Measurements from ENCODE around the gene LTBP1.

Gene LTBP1

DNA sequence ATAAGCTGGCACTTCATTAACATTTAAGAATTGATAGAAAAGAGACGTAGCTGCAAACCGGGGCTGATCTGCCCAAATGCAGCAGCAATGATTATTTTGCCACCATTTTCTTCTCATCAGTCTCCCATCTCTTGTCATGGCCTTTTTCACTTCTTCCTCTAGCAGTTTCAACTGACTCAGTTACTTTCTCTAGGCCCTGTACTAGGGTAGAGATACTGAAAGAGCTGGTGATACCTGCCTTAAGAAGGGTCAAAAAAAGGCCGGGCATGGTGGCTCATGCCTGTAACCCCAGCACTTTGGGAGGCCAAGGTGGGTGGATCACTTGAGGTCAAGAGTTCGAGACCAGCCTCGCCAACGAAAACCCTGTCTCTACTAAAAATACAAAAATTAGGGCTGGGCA is 127.4 kb downstream of the LTBP1 start:
- Histone ChIP-seq H3K9me3 (ENCODE audit: low read length) (no peaks in the 10 kb centered on the region), H2AFZ (ENCODE audit: low read depth, low read length) (no peak overlapping the region), H3K4me3 (ENCODE audit: low read length) (no peak overlapping the region), H3K4me1 (ENCODE audit: insufficient read depth, low read length) (no peaks in the 10 kb centered on the region), H3K36me3 (ENCODE audit: insufficient read depth, low read length) (no peaks in the 10 kb centered on the region), H3K27me3 (ENCODE audit: insufficient read depth, low read length) (no peaks in the 10 kb centered on the region)

DNA sequence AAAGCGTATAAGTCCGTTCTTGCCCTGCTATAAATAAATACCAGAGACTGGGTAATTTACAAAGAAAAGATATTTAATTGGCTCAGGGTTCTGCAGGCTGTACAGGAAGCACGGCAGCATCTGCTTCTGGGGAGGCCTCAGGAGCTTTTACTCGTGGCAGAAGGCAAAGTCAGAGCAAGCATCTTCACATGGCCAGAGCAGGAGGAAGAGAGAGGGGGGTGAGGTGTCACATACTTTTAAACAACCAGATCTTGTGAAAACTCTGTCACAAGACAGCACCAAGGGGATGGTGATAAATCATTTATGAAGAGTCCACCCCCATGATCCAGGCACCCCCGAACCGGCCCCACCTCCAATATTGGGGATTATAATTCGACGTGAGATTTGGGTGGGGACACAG is 130.6 kb downstream of the LTBP1 start:
- H3K9me3 ChIP-seq (ENCODE audit: low read length) = no peaks in the 10 kb centered on the region
- H3K4me3 ChIP-seq (ENCODE audit: low read length) = no peak overlapping the region
- H3K27me3 ChIP-seq (ENCODE audit: insufficient read depth, low read length) = no peaks in the 10 kb centered on the region
- H2AFZ ChIP-seq (ENCODE audit: low read depth, low read length) = no peak overlapping the region
- H3K4me1 ChIP-seq (ENCODE audit: insufficient read depth, low read length) = no peaks in the 10 kb centered on the region
- H3K36me3 ChIP-seq (ENCODE audit: insufficient read depth, low read length) = no peaks in the 10 kb centered on the region

DNA sequence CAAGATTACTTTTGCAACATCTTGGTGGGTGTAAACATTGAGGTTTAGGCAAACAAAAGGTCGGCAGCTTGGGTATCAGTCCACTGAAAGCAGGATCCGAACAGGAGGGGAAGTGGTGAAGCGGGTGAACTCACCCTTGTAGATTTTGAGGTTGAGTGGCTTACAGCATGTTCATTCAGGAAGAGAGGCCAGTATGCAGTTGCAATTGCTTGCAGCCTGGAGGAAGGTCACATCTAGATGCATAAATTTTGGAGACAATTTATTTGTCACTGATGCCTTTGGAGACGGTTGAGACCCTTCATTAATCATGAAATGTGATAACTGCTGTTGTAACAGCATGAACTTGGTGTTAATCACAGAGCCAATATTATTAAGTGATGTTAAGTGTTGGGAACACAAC is 131.1 kb downstream of the LTBP1 start:
- H3K36me3 ChIP-seq (ENCODE audit: insufficient read depth, low read length) = no peaks in the 10 kb centered on the region
- no peak overlapping the region for H2AFZ ChIP-seq (ENCODE audit: low read depth, low read length)
- H3K9me3 ChIP-seq (ENCODE audit: low read length) = no peaks in the 10 kb centered on the region
- no peaks in the 10 kb centered on the region for H3K4me1 ChIP-seq (ENCODE audit: insufficient read depth, low read length)
- H3K27me3 ChIP-seq (ENCODE audit: insufficient read depth, low read length) = no peaks in the 10 kb centered on the region
- no peak overlapping the region for H3K4me3 ChIP-seq (ENCODE audit: low read length)

DNA sequence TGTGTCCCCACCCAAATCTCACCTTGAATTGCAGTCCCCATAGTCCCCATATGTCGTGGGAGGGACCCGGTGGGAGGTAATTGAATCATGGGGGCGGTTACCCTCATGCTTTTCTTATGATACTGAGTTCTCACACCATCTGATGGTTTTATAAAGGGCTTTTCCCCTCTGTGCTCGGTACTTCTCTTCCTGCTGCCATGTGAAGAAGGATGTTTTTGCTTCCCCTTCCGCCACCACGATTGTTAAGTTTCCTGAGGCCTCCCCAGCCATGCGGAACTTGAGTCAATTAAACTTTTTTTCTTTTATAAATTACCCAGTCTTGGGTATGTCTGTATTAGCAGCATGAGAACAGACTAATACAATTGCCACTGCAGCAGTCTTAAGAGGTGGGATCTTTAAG is 134.9 kb downstream of the LTBP1 start:
- peaks cover 6% of the 10 kb centered on the region for H3K4me1 ChIP-seq (ENCODE audit: insufficient read depth, low read length)
- H3K36me3 ChIP-seq (ENCODE audit: insufficient read depth, low read length) = no peaks in the 10 kb centered on the region

DNA sequence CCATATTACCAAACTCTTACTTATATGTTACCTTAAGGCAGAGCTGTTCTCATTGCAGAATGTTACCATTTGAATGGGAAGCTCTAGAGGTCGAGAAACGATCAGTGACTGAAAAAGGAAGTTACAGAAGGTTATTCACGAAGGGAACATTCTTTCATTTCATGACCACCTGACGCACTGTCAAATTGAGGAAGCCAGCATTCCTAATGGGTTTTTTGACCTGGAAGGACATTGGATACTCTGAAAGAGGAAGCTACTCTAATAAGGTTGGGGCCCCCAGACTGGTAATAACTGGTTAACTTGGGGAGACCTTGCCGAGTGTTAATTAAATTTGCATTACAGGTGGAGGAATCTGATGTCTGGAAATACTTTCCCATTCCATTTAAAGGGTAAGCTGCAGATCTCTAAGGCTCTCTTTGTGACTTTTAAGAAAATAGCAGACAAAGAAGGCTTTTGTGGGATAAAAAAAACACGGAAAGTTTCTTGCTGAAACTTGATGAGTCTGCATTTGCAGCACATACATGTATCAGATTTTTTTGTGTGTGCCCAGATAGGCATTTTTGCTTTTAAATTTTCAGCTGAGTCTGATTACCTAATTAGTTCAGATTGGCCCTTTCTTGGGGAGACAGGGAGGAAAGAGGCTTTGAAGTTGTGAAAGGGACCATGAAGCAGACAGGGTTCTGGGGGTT is 137.1 kb downstream of the LTBP1 start:
- Histone ChIP-seq H3K27me3 (ENCODE audit: insufficient read depth, low read length) (no peaks in the 10 kb centered on the region), H2AFZ (ENCODE audit: low read depth, low read length) (no peak overlapping the region), H3K4me1 (ENCODE audit: insufficient read depth, low read length) (peaks cover 6% of the 10 kb centered on the region), H3K36me3 (ENCODE audit: insufficient read depth, low read length) (no peaks in the 10 kb centered on the region), H3K9me3 (ENCODE audit: low read length) (no peaks in the 10 kb centered on the region), H3K4me3 (ENCODE audit: low read length) (no peak overlapping the region)

More for the DNA sequence above, 134.9 kb downstream of the LTBP1 start:
- Histone ChIP-seq H3K4me3 (ENCODE audit: low read length) (no peak overlapping the region), H3K27me3 (ENCODE audit: insufficient read depth, low read length) (no peaks in the 10 kb centered on the region), H3K9me3 (ENCODE audit: low read length) (no peaks in the 10 kb centered on the region), H2AFZ (ENCODE audit: low read depth, low read length) (no peak overlapping the region)

DNA sequence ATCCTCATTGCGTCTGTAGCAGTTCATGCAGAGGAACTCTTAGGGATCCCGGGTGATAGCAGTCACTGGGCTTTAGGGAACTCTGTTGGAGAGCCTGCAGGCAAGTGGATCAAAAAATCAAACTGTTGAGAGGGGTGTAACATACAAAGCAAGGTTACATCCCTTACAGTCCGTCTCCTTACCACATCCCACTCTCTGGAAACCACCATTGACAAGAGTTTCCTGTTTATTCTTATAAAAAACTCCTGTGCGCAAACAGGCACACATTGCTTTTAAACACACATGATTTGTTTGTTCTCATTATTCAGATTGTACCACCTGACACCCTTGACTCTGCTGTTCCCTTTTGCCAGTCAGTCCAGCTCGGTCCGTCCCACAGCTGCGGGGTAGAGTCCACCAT is 137.7 kb downstream of the LTBP1 start:
- Histone ChIP-seq H3K36me3 (ENCODE audit: insufficient read depth, low read length) (no peaks in the 10 kb centered on the region), H3K4me1 (ENCODE audit: insufficient read depth, low read length) (peaks cover 6% of the 10 kb centered on the region)

DNA sequence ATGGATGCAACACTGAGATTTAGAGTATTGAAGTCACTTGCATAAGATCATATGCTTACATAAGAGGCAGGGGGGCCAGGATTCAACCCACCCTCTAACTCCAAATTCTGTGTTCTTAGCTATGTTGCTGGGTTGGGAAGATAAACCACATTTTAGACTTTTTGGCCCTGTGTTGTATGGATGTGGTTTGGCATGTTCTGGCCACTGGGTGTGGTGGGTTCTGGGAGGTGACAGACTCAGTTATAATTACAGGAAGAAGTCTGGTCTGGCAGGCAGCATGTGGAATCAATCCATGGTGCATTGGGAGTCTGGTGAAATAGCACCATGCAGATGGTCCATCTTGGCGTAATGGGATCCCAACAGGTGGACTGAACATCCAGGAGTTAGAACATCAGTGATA is 138.9 kb downstream of the LTBP1 start:
- no peaks in the 10 kb centered on the region for H3K27me3 ChIP-seq (ENCODE audit: insufficient read depth, low read length)
- H3K4me3 ChIP-seq (ENCODE audit: low read length) = no peak overlapping the region
- no peaks in the 10 kb centered on the region for H3K36me3 ChIP-seq (ENCODE audit: insufficient read depth, low read length)
- no peaks in the 10 kb centered on the region for H3K9me3 ChIP-seq (ENCODE audit: low read length)
- H3K4me1 ChIP-seq (ENCODE audit: insufficient read depth, low read length) = peaks cover 6% of the 10 kb centered on the region
- no peak overlapping the region for H2AFZ ChIP-seq (ENCODE audit: low read depth, low read length)

More for the DNA sequence above, 137.7 kb downstream of the LTBP1 start:
- H2AFZ ChIP-seq (ENCODE audit: low read depth, low read length) = no peak overlapping the region
- no peaks in the 10 kb centered on the region for H3K27me3 ChIP-seq (ENCODE audit: insufficient read depth, low read length)
- no peaks in the 10 kb centered on the region for H3K9me3 ChIP-seq (ENCODE audit: low read length)
- H3K4me3 ChIP-seq (ENCODE audit: low read length) = no peak overlapping the region

DNA sequence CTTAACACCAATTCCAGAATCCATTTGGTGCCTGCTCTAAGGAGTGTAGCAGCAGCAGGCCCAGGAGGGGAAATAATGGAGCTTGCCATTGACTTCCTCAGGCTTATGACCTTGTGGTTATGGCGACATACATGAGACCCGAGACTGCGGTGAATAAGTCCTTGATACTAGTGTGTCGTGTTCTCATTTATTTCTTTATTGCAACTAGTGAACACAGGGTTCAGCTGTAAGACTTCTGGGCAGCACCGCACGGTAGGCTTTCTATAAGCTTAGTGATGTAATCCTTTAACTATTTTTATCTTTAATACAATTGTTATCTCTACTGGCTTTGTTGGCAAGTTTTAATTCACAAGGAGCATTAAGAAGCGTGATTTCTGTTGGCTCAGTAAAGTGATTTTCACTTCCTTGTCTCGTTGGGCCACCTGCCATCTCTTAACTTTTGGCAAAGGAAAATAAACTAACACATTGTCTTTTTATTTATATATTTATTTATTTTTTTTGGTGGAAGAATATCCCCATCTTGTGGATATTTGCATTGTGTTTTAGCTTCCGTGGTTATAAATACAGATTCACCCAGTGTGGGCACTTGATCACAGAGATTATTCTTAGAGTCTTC is 139.8 kb downstream of the LTBP1 start:
- H2AFZ ChIP-seq (ENCODE audit: low read depth, low read length) = no peak overlapping the region
- peaks cover 6% of the 10 kb centered on the region for H3K4me1 ChIP-seq (ENCODE audit: insufficient read depth, low read length)
- no peaks in the 10 kb centered on the region for H3K9me3 ChIP-seq (ENCODE audit: low read length)
- H3K27me3 ChIP-seq (ENCODE audit: insufficient read depth, low read length) = no peaks in the 10 kb centered on the region
- H3K4me3 ChIP-seq (ENCODE audit: low read length) = no peak overlapping the region
- no peaks in the 10 kb centered on the region for H3K36me3 ChIP-seq (ENCODE audit: insufficient read depth, low read length)

DNA sequence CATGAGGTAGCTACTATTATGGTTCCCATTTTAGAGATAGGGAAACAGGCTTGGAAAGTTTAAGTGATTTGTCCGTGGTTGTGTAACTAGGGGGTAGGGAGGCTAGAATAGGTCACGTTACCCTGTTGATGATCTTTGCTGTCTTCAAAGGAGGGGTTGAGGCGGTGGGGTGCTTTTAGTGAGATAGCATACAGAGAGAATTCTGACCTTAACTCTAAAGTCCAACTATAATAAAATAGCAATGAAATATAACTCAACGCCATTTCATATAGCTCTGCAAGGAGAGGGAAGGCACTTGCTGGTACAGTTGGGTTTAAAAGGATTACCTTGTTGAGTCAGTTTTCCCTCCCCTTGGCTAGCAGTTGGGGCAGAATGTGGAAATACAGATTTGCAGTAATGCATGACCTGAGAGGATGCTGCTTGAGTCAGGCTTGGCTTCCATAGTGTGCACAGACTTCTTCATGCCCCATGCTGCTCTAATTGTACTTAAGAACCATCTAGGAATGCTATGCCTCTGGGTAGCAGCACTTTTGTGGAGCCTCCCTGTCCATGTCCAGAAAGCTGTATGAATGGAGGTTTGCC is 143.9 kb downstream of the LTBP1 start:
- no peak overlapping the region for H3K4me3 ChIP-seq (ENCODE audit: low read length)
- no peak overlapping the region for H2AFZ ChIP-seq (ENCODE audit: low read depth, low read length)
- no peaks in the 10 kb centered on the region for H3K9me3 ChIP-seq (ENCODE audit: low read length)
- no peaks in the 10 kb centered on the region for H3K4me1 ChIP-seq (ENCODE audit: insufficient read depth, low read length)
- H3K36me3 ChIP-seq (ENCODE audit: insufficient read depth, low read length) = no peaks in the 10 kb centered on the region
- H3K27me3 ChIP-seq (ENCODE audit: insufficient read depth, low read length) = no peaks in the 10 kb centered on the region

DNA sequence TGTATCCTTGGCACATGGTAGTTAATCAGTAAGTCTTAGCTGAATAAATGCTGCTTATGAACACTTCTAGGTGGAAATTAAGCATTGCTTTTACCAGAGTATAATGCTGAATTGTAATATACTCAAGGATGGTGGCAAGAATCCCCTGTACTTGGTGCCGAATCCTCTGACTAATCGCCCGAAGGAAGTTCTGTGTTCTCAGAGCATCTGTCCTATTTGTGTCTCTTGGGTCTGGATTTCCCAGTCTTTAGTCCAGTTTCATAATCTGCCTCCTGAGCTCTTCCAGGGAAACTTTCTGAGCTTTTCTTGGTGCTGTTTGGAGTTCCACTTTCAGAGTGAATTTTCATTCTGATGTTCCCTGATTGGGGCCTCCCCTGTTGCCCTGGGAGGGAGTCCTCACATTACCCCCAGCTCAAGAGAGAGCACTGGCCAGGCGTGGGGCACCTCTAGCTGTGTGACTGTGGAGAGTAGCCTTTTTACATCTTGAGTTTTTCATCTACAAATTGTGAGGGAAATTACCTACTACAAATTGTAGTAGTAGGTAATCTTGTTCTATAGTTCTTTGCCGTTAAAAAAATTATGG is 144.9 kb downstream of the LTBP1 start:
- no peak overlapping the region for H3K4me3 ChIP-seq (ENCODE audit: low read length)
- no peak overlapping the region for H2AFZ ChIP-seq (ENCODE audit: low read depth, low read length)

DNA sequence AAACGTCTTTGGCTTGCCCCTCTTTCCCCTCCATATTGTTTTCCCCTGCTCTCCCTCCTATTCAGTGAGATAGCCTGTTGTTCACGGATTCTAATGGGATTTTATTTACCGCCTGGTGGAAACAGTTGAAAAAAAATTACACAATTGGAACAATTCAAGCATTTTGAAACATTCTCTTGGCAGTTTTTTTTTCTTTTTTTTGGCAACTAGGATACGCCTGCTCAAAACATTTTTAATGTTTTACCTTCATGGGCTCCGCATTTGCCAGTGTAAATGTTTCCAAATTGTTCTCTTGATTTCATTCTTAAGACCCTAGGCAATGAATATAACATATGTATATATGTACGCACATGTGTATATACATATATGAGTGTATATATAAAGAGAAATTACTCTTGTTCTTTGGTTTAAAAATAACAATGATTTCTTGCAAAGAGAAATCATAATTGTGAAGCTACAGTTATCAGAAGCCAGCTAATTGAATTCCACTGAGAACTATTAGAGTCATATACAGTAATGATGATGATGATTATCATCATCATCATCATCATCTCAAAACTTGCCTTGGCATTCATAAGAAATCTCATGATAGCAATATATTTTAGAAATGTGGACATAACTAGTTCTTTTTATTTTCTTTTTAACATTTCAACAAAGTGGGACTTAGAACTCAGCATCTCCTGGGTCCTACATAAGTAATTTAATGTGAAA is 146.7 kb downstream of the LTBP1 start:
- Histone ChIP-seq H3K36me3 (ENCODE audit: insufficient read depth, low read length) (no peaks in the 10 kb centered on the region), H3K4me3 (ENCODE audit: low read length) (no peak overlapping the region), H3K27me3 (ENCODE audit: insufficient read depth, low read length) (no peaks in the 10 kb centered on the region), H3K4me1 (ENCODE audit: insufficient read depth, low read length) (no peaks in the 10 kb centered on the region), H2AFZ (ENCODE audit: low read depth, low read length) (no peak overlapping the region), H3K9me3 (ENCODE audit: low read length) (no peaks in the 10 kb centered on the region)

More for the DNA sequence above, 144.9 kb downstream of the LTBP1 start:
- no peaks in the 10 kb centered on the region for H3K9me3 ChIP-seq (ENCODE audit: low read length)
- H3K36me3 ChIP-seq (ENCODE audit: insufficient read depth, low read length) = no peaks in the 10 kb centered on the region
- H3K4me1 ChIP-seq (ENCODE audit: insufficient read depth, low read length) = no peaks in the 10 kb centered on the region
- H3K27me3 ChIP-seq (ENCODE audit: insufficient read depth, low read length) = no peaks in the 10 kb centered on the region

DNA sequence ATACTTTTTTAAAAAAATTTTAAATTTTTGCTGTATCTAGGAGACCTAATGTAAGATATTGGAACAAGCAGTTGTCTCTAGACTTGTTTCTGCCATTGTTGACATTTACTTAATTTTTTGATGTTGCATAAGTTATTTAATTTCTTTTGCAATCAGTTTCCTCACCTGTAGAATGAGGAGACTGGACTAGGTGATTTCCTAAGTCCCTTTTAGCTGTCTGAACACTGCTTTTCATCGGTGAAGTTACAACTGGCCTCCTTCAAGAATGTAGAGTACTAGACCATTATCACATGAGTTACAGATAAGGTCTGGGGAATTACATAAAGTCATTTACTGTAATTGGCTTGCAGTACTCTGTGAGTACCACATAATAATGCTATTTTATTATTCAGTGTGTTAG is 147.6 kb downstream of the LTBP1 start:
- Histone ChIP-seq H3K9me3 (ENCODE audit: low read length) (no peaks in the 10 kb centered on the region), H3K4me3 (ENCODE audit: low read length) (no peak overlapping the region), H3K36me3 (ENCODE audit: insufficient read depth, low read length) (no peaks in the 10 kb centered on the region), H3K4me1 (ENCODE audit: insufficient read depth, low read length) (no peaks in the 10 kb centered on the region), H2AFZ (ENCODE audit: low read depth, low read length) (no peak overlapping the region), H3K27me3 (ENCODE audit: insufficient read depth, low read length) (no peaks in the 10 kb centered on the region)

DNA sequence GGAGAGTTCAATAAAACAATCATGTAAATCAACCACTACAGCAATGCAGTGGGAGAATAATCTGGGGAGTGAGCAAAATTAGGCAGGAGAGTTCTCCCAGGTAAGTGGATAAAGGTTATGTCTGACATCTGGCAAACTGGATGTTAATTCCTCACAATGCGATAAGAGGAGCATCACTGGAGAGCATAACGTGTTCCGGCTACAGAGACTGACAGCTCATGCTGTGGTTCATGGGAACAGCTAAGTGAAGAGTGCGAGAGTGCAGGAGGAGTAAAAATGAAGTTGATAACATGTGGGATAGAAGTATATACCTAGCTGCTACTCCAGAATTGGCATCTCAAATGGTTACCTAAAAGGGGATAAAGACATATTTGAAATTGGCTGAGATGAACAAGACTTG is 153.2 kb downstream of the LTBP1 start:
- H2AFZ ChIP-seq (ENCODE audit: low read depth, low read length) = no peak overlapping the region
- H3K4me1 ChIP-seq (ENCODE audit: insufficient read depth, low read length) = no peaks in the 10 kb centered on the region
- H3K9me3 ChIP-seq (ENCODE audit: low read length) = no peaks in the 10 kb centered on the region
- H3K36me3 ChIP-seq (ENCODE audit: insufficient read depth, low read length) = no peaks in the 10 kb centered on the region
- no peaks in the 10 kb centered on the region for H3K27me3 ChIP-seq (ENCODE audit: insufficient read depth, low read length)
- no peak overlapping the region for H3K4me3 ChIP-seq (ENCODE audit: low read length)
